Endothelial cell of umbilical vein (primary cell): Measurements from ENCODE around the gene RNF217.
A peak's percentile ranks its signal among the peaks of the same experiment; 100 is the strongest.

Experiments
- CTCF ChIP-seq, 2 donors: IDR thresholded peaks; 1 replicate in 1 of 2; 2 replicates in 1 of 2; pipeline ENCODE4 v1.5.1; 2011; ENCODE audit warnings: low read length in 2 of 2, mild to moderate bottlenecking in 2 of 2, moderate library complexity in 2 of 2, control low read depth in 1 of 2, inconsistent platforms in 1 of 2, low read depth in 1 of 2; ENCODE audit not compliant: insufficient read depth in 1 of 2; ENCODE audit errors: extremely low read depth in 1 of 2
- EZH2 ChIP-seq: IDR thresholded peaks from 2 replicates; pipeline ENCODE4 v1.6.1; 2012; ENCODE audit warnings: borderline replicate concordance, low read depth, mild to moderate bottlenecking, moderate library complexity, low read length, inconsistent platforms; ENCODE audit not compliant: severe bottlenecking
- FOS ChIP-seq: IDR thresholded peaks from 2 replicates; pipeline ENCODE4 v1.6.1; 2011; ENCODE audit warnings: mild to moderate bottlenecking, low read length, moderate library complexity, borderline replicate concordance; ENCODE audit not compliant: insufficient read depth
- GATA2 ChIP-seq: IDR thresholded peaks from 2 replicates; pipeline ENCODE4 v1.7.0; 2011; ENCODE audit warnings: low read depth, mild to moderate bottlenecking, moderate library complexity, mixed read lengths, low read length; ENCODE audit not compliant: insufficient read length, insufficient read depth
- JUN ChIP-seq: IDR thresholded peaks from 2 replicates; pipeline ENCODE4 v1.6.1; 2011; ENCODE audit warnings: borderline replicate concordance, low read depth; ENCODE audit not compliant: insufficient read length, insufficient read depth
- MAX ChIP-seq: IDR thresholded peaks from 2 replicates; pipeline ENCODE4 v1.6.1; 2011; ENCODE audit not compliant: insufficient read depth, insufficient read length
- POLR2A ChIP-seq: IDR thresholded peaks from 2 replicates; pipeline ENCODE4 v1.6.1; 2012; ENCODE audit warnings: low read depth, mild to moderate bottlenecking, control low read depth, low read length
- POLR2AphosphoS5 ChIP-seq: IDR thresholded peaks from 2 replicates; pipeline ENCODE4 v1.6.1; 2012; ENCODE audit warnings: low read depth, mild to moderate bottlenecking, control low read depth, low read length, moderate library complexity; ENCODE audit not compliant: insufficient read depth

- no peak for TF ChIP-seq FOS
- TF ChIP-seq CTCF (IDR thresholded peaks at IDR 0.05; ENCODE audit: extremely low read depth in 1 of 2, insufficient read depth in 1 of 2, low read depth in 1 of 2, low read length in 2 of 2): peak; percentile 49 to 50
- no peak for TF ChIP-seq EZH2
- TF ChIP-seq POLR2AphosphoS5: no peak
- no peak for TF ChIP-seq POLR2A
- no peak for TF ChIP-seq MAX
- TF ChIP-seq JUN: no peak
- no peak for TF ChIP-seq GATA2
Observed at GRCh38 chr6:125114248-125114858, 152.1 kb downstream of the RNF217 start.
